Astrocyte of the spinal cord (primary cell): ENCODE results near the gene S100A12.

ENCODE experiments used
- DNase-seq: peaks from one replicate; pipeline ENCODE4 v3.0.0; 2011; ENCODE audit warnings: low read depth, low spot score
- H3K4me3 ChIP-seq: 2 replicates; pipeline ENCODE4 v1.5.1; 2011; ENCODE audit warnings: low read depth, mild to moderate bottlenecking, low read length, moderate library complexity
- in situ Hi-C: cut with HindIII; loops from 2 replicates; pipeline ENCODE4 v1.10.0; 2017; ENCODE audit warnings: low sequenced_read_pairs
- TF ChIP-seq, protein P1 (sequence below): IDR thresholded peaks from 2 replicates; pipeline ENCODE4 v1.5.1; 2012; ENCODE audit warnings: low read depth, mild to moderate bottlenecking, low read length, inconsistent platforms

S100A12 gene

DNA sequence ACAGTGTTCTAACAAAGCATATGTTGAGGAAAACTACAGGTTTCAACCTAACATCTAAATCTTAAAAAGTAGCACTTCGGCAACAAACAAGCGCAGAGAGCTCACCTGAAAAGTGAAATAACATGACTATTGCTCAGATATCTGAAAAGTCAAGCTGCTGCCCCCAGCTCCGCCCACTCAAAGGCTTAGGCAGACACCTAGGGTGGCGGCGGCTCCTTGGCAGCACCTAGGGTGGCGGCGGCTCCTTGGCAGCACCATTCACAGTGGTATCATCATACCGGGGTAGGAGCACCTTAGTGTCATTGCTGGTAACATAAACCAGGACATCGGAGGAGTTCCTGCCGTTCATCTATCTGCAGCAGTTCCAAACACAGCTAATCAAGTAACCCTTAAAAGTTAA, 4.2 kb upstream of the S100A12 start:
- DNase-seq = no peak
- no peak overlapping the region for H3K4me3 ChIP-seq
- in situ Hi-C loops = no loop called here

DNA sequence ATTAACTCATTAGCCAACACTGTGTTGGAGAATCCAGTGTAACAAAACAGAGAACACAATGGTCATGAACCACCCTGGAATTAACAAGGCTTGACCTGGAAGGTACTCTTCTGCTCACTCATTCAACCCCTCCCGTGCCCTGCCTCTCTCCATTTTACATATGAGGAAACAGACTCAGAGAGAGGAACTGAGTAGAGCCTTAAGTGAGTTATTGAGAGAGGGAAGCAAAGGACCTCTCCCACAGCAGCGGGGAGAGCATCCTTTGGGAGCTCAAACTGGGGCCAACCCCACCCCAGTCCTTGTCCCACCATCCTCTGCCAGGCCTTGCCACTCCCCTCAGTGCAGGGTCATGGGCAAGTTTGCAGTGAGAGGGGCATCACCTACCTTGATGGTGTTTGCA, 1.4 kb downstream of the S100A12 start:
- in situ Hi-C loops = no loop called here
- no peak for DNase-seq
- H3K4me3 ChIP-seq = no peak overlapping the region
- TF ChIP-seq, protein P1, sequence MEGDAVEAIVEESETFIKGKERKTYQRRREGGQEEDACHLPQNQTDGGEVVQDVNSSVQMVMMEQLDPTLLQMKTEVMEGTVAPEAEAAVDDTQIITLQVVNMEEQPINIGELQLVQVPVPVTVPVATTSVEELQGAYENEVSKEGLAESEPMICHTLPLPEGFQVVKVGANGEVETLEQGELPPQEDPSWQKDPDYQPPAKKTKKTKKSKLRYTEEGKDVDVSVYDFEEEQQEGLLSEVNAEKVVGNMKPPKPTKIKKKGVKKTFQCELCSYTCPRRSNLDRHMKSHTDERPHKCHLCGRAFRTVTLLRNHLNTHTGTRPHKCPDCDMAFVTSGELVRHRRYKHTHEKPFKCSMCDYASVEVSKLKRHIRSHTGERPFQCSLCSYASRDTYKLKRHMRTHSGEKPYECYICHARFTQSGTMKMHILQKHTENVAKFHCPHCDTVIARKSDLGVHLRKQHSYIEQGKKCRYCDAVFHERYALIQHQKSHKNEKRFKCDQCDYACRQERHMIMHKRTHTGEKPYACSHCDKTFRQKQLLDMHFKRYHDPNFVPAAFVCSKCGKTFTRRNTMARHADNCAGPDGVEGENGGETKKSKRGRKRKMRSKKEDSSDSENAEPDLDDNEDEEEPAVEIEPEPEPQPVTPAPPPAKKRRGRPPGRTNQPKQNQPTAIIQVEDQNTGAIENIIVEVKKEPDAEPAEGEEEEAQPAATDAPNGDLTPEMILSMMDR = no peak

More for the DNA sequence above, 4.2 kb upstream of the S100A12 start:
- TF ChIP-seq, protein P1 = no peak

DNA sequence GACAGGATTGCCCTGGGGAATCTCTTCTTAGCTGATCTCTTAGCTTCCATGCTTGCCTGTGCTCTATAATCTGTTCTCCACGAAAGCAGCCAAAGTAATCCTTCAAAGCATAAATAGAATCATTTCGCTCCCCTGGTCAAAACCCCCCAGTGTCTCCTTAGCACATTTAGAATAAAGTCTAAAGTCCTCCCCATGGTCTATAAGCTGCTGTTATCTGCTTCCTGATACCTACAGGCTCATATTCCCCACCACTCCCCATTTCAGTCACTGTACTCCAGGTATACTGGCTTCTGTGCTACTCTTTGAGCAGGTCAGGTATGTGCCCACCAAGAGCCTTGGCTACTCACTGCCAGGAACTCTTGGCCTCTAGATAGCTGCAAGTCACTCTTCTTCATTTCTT, 2.9 kb downstream of the S100A12 start:
- TF ChIP-seq, protein P1 = no peak
- H3K4me3 ChIP-seq = no peak overlapping the region
- no peak for DNase-seq
- in situ Hi-C loops = no loop called here

DNA sequence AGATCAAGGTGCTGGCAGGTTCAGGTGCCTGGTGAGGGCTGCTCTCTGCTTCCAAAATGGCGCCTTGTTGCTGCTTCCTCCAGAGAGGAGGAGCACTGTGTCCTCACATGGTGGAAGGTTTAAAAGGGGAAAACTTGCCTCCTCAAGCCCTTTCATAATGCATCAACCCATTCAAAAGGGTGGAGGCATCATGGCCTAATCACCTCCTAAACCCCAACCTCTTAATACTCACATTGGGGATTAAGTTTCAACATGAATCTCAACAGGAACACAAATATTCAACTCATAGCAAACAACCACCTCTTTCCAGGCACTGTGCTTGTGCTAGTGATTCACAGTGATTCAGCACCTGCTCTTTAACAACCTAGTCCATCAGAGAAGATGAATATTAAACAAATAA, 4.2 kb downstream of the S100A12 start:
- in situ Hi-C loops = no loop called here
- DNase-seq = no peak
- H3K4me3 ChIP-seq = no peak overlapping the region
- TF ChIP-seq, protein P1 = no peak

DNA sequence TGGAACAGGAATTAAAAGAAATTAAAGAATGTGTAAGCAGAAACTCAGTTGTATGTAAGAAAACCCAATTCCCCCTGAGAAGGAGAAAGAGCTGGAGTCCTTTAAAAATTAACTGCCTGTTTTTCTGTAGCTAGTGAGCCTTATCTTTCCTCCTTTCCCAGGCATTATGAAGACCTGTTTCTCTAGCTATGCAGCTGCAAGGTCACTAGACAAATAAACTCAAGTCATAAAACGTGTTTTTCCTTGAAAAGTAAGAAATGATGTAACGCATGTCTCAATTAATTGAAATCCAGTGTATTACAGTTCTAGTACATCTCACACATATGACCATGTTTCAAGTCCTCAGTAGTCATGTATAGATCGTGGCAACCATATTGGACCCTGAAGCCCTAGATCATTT, 5.3 kb downstream of the S100A12 start:
- TF ChIP-seq, protein P1 = no peak
- no peak overlapping the region for H3K4me3 ChIP-seq
- in situ Hi-C loops = no loop called here

DNA sequence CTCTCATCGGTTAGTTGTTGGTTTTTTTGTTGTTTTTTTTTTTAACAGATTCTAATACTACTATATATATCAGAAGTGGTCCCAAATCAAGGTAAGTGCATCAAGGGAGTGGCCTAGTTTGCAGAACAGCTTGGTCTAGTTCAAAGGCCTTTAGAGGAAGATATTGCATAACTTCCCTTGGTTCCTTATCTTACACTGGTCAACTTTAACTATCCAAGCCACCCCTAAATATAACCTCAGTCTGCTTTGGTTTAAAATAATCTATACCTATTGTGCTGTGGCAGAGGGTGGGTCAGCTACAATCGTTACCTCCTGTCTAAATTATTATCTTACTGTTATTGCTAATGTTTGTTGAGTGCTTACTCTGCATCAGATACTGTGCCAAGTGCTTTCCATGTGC, 6.9 kb downstream of the S100A12 start:
- DNase-seq = no peak
- in situ Hi-C loops = no loop called here
- no peak overlapping the region for H3K4me3 ChIP-seq
- TF ChIP-seq, protein P1 = no peak

More for the DNA sequence above, 5.3 kb downstream of the S100A12 start:
- DNase-seq = no peak

DNA sequence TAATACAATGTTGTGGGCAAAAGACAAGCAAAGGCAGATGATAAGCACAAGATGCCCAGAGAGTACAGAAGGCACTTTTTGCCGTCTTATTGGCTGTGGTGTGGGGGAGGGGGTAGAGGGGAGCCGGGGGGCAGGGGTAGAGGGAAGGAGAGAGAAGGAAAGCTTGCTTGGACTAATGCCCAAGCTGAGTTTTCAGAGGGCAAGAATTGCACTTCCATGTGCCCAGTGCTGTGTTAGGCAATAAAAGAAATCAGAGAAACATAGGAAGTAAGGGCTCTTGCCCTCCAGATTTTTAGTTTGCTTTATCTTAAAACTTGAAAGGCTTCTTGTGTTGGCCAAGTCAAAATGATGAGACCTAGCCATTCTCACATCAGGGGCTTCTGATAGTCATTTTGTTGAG, 8.3 kb downstream of the S100A12 start:
- no peak overlapping the region for H3K4me3 ChIP-seq
- DNase-seq = no peak
- TF ChIP-seq, protein P1 = no peak
- in situ Hi-C loops = no loop called here
